Mucosa of stomach (tissue), 1 donor: ENCODE results near the gene SLC5A1.

Experiments
- H3K27me3 ChIP-seq: one replicate; pipeline ENCODE4 v1.7.0; 2013; ENCODE audit warnings: mild to moderate bottlenecking, low read length; ENCODE audit not compliant: control insufficient read depth, insufficient read depth
- H3K36me3 ChIP-seq: one replicate; pipeline ENCODE4 v1.7.0; 2013; ENCODE audit warnings: low read length; ENCODE audit not compliant: control insufficient read depth, insufficient read depth
- H3K4me1 ChIP-seq: one replicate; pipeline ENCODE4 v1.7.0; 2013; ENCODE audit warnings: mild to moderate bottlenecking, low read length; ENCODE audit not compliant: control insufficient read depth, insufficient read depth
- H3K4me3 ChIP-seq: one replicate; pipeline ENCODE4 v1.7.0; 2013; ENCODE audit warnings: low read length
- H3K9ac ChIP-seq: one replicate; pipeline ENCODE4 v1.7.0; 2013; ENCODE audit warnings: mild to moderate bottlenecking, low read length, moderate library complexity
- H3K9me3 ChIP-seq: one replicate; pipeline ENCODE4 v1.7.0; 2013; ENCODE audit warnings: mild to moderate bottlenecking, low read length, moderate library complexity; ENCODE audit not compliant: control insufficient read depth
- donor health status: Pancreatic carcinoma.

The SLC5A1 gene

DNA sequence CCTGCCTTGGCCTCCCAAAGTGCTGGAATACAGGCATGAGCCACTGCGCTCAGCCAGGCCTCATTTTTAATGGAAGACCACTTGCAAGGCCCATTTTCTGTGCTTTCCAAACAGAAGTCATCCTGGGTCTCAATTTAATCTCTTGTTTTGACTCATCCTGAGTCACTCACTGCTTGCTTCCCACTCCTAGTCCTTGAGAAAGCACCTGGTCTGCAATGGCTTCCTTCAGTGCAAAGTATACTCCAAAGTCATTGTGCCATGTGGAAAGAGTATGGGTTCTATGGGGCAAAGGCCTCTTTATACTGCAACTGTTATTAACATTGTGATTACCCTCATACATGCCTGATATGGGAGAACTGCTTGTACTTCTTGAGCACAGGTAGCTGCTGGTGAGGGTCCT lies 18.3 kb upstream of the SLC5A1 start:
- Histone ChIP-seq H3K4me1 (peaks cover 5% of the 10 kb centered on the region), H3K36me3 (no peaks in the 10 kb centered on the region), H3K9ac (no peak overlapping the region), H3K9me3 (no peaks in the 10 kb centered on the region), H3K4me3 (no peak overlapping the region), H3K27me3 (no peaks in the 10 kb centered on the region)

- Histone ChIP-seq H3K27me3 (no peaks in the 10 kb centered on the region), H3K9me3 (no peaks in the 10 kb centered on the region), H3K36me3 (no peaks in the 10 kb centered on the region), H3K9ac (no peak overlapping the region), H3K4me3 (no peak overlapping the region), H3K4me1 (peaks cover 9% of the 10 kb centered on the region)
These were observed 12.4 kb upstream of the SLC5A1 start for GRCh38 chr22:32030518-32031247.

- H3K36me3 ChIP-seq: no peaks in the 10 kb centered on the region
- no peak overlapping the region for H3K4me3 ChIP-seq
- no peaks in the 10 kb centered on the region for H3K27me3 ChIP-seq
- H3K9me3 ChIP-seq: no peaks in the 10 kb centered on the region
- no peak overlapping the region for H3K9ac ChIP-seq
- peaks cover 9% of the 10 kb centered on the region for H3K4me1 ChIP-seq
These were observed 11.6 kb upstream of the SLC5A1 start for GRCh38 chr22:32031466-32031865.

- no peaks in the 10 kb centered on the region for H3K9me3 ChIP-seq
- peaks cover 9% of the 10 kb centered on the region for H3K4me1 ChIP-seq
- H3K4me3 ChIP-seq: no peak overlapping the region
- no peak overlapping the region for H3K9ac ChIP-seq
- H3K36me3 ChIP-seq: no peaks in the 10 kb centered on the region
- H3K27me3 ChIP-seq: no peaks in the 10 kb centered on the region
These were observed 8.8 kb upstream of the SLC5A1 start for GRCh38 chr22:32034275-32034674.

GRCh38 chr22:32037236-32037635 lies 5.8 kb upstream of the SLC5A1 start:
- H3K9me3 ChIP-seq: no peaks in the 10 kb centered on the region
- H3K36me3 ChIP-seq: no peaks in the 10 kb centered on the region
- no peaks in the 10 kb centered on the region for H3K27me3 ChIP-seq
- H3K4me1 ChIP-seq: peaks cover 2% of the 10 kb centered on the region
- H3K9ac ChIP-seq: no peak overlapping the region
- no peak overlapping the region for H3K4me3 ChIP-seq

- Histone ChIP-seq H3K4me1 (peaks cover 16% of the 10 kb centered on the region), H3K27me3 (peaks cover 7% of the 10 kb centered on the region), H3K4me3 (no peak overlapping the region), H3K9ac (no peak overlapping the region), H3K36me3 (no peaks in the 10 kb centered on the region), H3K9me3 (no peaks in the 10 kb centered on the region)
These were observed 2.6 kb upstream of the SLC5A1 start for GRCh38 chr22:32040324-32040904.

GRCh38 chr22:32043391-32043790 lies 330 bp downstream of the SLC5A1 start:
- peak overlapping the region; percentile 32 for H3K4me3 ChIP-seq

DNA sequence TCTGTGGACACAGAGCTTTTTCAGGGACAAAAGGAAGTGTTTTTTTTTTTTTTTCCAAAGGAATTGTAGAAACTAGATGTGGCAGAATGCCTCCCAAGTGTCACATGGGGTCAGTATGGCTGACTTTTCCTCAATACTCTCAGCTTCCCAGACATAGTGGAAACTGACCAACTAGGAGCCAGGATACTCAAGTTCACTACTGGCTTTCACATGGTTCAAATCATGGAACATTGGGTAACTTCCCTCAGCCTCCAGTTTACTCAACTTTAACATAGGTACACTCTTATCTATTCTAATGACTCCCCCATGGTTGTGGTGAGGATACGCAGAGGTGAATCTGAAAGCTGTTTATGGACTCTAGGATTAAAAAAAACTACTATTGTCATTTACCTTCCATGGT lies 1.4 kb downstream of the SLC5A1 start:
- Histone ChIP-seq H3K4me1 (peaks cover 16% of the 10 kb centered on the region), H3K36me3 (no peaks in the 10 kb centered on the region), H3K9me3 (no peaks in the 10 kb centered on the region), H3K9ac (no peak overlapping the region), H3K4me3 (no peak overlapping the region), H3K27me3 (peaks cover 7% of the 10 kb centered on the region)

More at GRCh38 chr22:32043391-32043790, 330 bp downstream of the SLC5A1 start:
- H3K9ac ChIP-seq: peak overlapping the region; percentile 22
- H3K4me1 ChIP-seq: peaks cover 16% of the 10 kb centered on the region
- H3K27me3 ChIP-seq: peaks cover 7% of the 10 kb centered on the region
- H3K36me3 ChIP-seq: no peaks in the 10 kb centered on the region
- H3K9me3 ChIP-seq: no peaks in the 10 kb centered on the region

DNA sequence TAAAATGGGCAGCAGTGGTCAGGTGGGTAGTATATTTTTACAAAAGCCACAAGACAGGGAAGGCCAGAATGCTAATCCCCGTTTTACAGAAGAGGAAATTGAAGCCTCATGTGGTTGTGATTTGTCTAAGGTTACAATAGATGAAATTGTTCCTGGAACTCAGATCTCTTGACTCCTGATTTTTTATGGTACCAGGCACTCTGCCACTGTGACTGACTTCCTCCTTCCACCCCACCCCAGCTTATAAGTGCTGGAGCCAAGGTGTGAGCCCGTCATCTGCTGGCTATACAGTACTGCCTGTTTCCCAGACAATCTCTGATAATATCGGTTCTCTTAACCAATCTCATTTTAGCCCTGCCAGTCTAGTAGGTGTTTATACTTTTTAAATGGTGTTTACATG lies 1.9 kb downstream of the SLC5A1 start:
- H3K4me1 ChIP-seq: peaks cover 16% of the 10 kb centered on the region
- peaks cover 7% of the 10 kb centered on the region for H3K27me3 ChIP-seq
- no peak overlapping the region for H3K4me3 ChIP-seq
- H3K9me3 ChIP-seq: no peaks in the 10 kb centered on the region
- no peaks in the 10 kb centered on the region for H3K36me3 ChIP-seq
- H3K9ac ChIP-seq: no peak overlapping the region

DNA sequence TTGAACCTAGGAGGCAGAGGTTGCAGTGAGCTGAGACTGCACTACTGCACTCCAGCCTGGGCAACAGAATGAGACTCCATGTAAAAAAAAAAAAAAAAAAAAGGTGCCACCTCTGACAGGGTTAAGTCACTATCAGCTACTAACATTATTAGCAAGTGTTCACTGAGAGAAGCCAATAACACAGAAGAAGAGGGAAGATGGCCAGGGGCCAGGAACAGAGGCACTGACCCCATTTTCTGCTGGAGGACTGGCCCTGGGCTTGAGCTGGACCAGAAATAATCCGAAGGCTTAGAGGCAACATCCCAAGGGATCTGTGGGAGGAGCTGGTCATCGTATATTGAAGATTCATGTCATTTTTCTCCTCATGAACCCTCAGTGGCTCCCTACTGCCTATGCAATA lies 5.0 kb downstream of the SLC5A1 start:
- peaks cover 6% of the 10 kb centered on the region for H3K27me3 ChIP-seq
- H3K4me1 ChIP-seq: peaks cover 32% of the 10 kb centered on the region
- no peak overlapping the region for H3K9ac ChIP-seq
- peaks cover 5% of the 10 kb centered on the region for H3K36me3 ChIP-seq
- H3K9me3 ChIP-seq: no peaks in the 10 kb centered on the region
- no peak overlapping the region for H3K4me3 ChIP-seq

GRCh38 chr22:32050678-32051515 lies 7.8 kb downstream of the SLC5A1 start:
- H3K9ac ChIP-seq: no peak overlapping the region
- no peaks in the 10 kb centered on the region for H3K9me3 ChIP-seq
- peaks cover 5% of the 10 kb centered on the region for H3K36me3 ChIP-seq
- H3K27me3 ChIP-seq: no peaks in the 10 kb centered on the region
- H3K4me3 ChIP-seq: no peak overlapping the region
- peaks cover 25% of the 10 kb centered on the region for H3K4me1 ChIP-seq

DNA sequence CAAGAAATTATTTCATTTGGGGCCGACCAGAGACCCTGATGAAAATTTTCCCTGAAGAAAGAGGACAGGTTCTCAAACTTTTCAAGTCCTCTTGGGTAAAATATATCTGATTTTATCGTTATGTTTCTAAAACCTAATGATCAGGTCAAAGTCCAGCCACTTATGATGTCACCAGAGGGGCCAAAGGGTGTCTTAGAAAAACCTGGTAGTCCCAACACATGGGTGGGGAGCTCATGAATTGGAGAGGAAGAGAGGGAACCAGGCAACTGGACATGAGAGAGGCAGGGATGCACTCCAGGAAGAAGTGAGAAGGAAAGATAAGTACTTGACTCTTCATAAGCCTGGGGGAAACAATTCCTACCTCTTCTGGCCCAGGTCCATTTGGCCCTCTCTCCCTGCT lies 9.2 kb downstream of the SLC5A1 start:
- no peak overlapping the region for H3K9ac ChIP-seq
- no peak overlapping the region for H3K4me3 ChIP-seq
- peaks cover 25% of the 10 kb centered on the region for H3K4me1 ChIP-seq
- H3K27me3 ChIP-seq: no peaks in the 10 kb centered on the region
- peaks cover 5% of the 10 kb centered on the region for H3K36me3 ChIP-seq
- no peaks in the 10 kb centered on the region for H3K9me3 ChIP-seq
